Erythroblast (primary cell): ENCODE data around the gene VPS11.

Experiments used
- DNase-seq, 2 experiments: peaks; one replicate each; lab custom pipeline; 2025; lab: John Stamatoyannopoulos, UW
- GATA1 ChIP-seq: IDR thresholded peaks from 2 replicates; pipeline ENCODE4 v1.6.1; 2011; ENCODE audit warnings: low read depth, mild to moderate bottlenecking, control low read depth, low read length, moderate library complexity
- POLR2A ChIP-seq: IDR thresholded peaks from 2 replicates; pipeline ENCODE4 v1.6.1; 2011; ENCODE audit warnings: mild to moderate bottlenecking, low read length

VPS11 gene

DNA sequence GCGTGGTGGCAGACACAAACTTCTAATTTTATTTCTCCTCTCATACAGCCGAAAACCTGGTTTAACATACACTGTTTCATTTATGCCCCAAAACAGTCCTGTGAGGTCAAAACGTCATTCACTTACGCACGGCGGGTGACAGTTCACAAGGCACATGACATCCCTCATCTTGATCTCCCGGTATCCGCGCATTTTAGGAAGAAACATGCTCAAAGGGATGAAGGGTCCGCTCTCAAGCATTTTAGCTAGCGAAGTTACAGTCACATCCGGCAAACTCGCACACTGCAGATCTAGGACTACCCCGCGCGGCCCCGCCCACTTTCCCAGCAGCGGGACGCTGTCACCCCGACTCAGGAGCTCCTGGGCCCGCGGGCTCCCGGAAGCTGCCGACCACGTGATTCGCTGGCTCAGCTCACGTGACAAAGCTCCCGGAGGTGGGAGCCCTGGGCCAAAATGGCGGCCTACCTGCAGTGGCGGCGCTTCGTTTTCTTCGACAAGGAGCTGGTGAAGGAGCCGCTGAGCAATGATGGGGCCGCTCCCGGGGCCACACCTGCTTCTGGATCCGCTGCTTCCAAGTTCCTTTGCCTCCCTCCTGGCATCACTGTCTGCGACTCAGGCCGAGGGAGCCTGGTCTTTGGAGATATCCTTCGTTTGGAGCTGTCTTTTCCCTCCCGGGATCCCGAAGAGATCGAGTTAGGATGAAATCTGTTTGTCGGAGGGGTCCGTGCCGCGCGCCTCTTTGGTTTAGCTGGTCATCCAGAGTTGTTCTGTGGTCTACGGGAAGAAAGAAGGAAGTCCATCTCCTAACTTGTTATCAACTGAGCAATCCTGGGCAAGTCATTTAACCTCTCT, at the start of gene VPS11:
TSS of gene VPS11 (plus strand) at position 448 of the 852 bp plus-strand sequence. CDS start at position 454, 6 bp downstream.
- DNase-seq: peak; percentile 98
- TF ChIP-seq GATA1 (no peak), POLR2A (peak; percentile 78)

DNA sequence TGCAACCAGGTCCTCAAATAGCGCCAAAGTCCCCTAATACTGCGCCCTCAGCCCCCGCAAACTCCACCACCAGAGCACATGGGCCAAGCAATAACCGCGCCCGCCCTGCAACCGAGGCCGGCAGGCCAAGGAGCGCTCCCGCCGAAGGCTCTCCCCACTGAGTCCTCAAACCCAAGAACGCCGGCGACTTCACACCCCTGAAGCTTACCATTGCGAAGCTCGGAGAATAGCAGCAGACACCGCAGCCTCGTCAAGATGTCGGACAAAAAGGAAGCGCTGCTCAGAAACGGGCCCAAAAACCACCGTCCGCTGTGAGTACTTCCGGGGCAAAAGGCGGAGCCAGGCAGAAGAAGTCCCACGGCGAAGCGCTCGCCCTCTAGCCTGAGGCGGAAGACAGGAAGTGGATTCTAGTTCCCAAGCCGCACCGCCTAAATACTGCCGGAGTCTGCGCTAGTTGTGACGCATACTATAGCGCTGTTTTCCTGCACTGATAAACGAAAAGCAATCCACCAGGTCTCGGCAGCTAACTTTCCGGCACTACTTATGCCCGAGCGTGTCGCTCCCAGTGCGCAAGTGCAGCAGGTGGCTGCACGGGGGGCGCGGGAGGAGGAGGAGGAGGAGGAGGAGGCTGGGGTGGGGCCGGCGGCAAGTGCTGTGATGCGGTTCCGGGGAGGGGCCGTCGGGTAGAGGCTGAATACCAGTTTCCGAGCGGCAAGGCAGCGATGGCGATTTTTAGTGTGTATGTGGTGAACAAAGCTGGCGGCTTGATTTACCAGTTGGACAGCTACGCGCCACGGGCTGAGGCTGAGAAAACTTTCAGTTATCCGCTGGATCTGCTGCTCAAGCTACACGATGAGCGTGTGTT, 49.3 kb upstream of the VPS11 start, which contains the start of the genes RPS25 and TRAPPC4:
TSS of gene RPS25 (minus strand) at position 270 of the 865 bp plus-strand sequence. CDS start at position 211, 59 bp downstream.
TSS of gene TRAPPC4 (plus strand) at position 693 of the 865 bp plus-strand sequence. CDS start at position 723, 30 bp downstream.
- DNase-seq: peak; percentile 97
- TF ChIP-seq GATA1 (no peak), POLR2A (peak; percentile 96)

DNA sequence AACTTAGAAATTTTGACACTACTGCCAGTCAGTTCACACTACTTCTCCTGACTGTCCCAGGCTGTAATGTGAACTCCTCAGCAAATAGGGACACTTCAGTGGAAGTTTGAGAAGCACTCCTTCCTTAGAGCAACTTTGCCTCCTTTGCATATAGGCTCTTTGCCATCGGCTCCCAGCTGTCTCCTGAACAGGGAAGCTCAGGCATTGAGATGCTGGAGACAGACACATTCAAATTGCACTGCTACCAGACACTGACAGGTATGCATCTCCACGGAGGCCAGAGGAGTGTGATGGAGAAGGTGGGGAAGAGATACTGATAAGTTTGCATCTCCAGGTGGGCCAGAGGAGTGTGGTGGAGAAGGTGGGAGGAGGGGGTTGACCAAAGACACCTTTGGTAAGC, 47.6 kb upstream of the VPS11 start:
- no peak for DNase-seq
- TF ChIP-seq POLR2A (no peak), GATA1 (no peak)

DNA sequence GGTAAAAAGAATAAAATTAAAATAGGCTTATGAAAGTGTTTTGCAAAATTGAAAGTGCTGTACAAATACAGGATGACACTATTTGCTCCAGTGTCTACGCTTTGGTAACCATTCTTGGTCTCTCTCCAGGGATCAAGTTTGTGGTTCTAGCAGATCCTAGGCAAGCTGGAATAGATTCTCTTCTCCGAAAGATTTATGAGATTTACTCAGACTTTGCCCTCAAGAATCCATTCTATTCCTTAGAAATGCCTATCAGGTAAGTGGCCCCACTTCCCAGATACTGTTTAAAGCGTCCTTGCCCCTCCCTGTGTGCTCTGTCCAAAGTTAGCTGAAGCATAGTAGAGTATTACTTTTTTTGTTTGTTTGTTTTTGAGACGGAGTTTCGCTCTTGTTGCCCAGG, 46.0 kb upstream of the VPS11 start:
- no peak for TF ChIP-seq POLR2A
- no peak for TF ChIP-seq GATA1
- DNase-seq: no peak

DNA sequence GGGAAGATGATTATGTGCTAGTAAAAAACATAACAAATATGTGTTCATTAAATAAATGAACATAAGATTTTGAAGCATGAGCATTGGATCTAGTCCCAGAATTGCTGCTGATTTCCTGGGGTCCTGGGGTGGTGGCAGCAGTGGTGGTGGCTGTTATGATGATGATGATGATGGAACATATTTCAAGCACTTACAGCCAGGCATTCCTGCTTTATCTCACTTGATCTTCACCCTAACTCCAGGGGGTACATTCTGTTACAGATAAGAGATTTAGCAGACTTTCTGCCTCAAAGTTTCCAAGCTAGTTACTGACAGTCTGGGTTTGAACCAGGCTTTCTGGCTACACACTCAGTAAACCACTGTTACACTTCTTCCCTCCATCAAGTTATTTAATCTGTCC, 43.9 kb upstream of the VPS11 start:
- DNase-seq: peak in 1 of 2 experiments; percentile 26
- TF ChIP-seq GATA1 (no peak), POLR2A (no peak)

DNA sequence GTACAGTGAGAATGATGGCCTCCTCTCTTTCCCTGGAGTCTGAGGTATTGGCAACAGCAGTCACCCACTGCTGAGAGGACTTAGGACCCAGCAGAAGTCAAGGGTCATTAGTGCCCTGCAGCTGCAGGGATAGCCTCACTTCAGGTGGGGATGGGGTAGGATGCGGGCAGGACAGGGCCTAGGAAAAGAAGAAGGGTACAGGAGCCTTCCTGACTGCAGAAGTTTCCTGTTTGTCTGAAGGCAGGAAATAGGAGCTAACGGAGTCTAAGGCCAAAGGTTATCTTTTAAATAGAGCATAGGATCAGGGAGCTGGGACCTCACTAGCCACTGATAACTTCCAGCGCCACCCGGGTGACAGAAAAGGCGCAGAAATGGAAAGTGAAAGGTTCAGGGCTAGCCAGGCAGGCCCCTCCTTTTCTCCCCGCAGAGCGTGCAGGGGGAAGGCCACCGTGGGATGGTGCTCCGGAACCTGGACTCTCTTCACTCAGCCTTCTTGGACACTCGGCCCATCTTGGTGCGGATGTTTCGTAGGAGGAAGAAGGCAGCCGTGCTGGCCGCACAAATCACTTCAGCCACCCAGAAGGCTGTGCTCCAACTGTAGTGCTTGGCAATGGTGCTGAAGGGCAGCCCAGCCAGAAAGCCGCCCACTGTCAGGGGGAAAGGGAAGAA, 43.1 kb upstream of the VPS11 start:
- DNase-seq: peak; percentile 24 to 34
- TF ChIP-seq POLR2A (peak; percentile 25), GATA1 (no peak)

DNA sequence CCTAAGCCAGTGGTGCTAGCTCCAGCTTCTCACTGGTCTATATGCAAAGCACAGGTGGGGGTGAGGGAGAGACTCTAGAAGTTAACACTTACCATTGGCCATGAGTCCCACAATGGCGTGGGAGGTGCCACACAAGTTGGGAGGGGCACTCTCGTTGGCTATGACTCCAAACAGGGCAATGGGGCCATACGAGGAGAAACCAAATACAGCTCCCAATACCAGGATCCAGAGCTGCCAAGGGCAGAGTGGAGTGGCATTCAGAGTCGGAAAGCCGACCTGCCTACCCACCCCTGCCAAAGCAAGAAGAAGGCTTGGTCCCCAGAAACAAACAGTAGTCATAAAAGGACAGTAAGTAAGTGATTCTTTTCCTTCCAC, 42.5 kb upstream of the VPS11 start:
- TF ChIP-seq GATA1 (no peak), POLR2A (no peak)
- DNase-seq: no peak

DNA sequence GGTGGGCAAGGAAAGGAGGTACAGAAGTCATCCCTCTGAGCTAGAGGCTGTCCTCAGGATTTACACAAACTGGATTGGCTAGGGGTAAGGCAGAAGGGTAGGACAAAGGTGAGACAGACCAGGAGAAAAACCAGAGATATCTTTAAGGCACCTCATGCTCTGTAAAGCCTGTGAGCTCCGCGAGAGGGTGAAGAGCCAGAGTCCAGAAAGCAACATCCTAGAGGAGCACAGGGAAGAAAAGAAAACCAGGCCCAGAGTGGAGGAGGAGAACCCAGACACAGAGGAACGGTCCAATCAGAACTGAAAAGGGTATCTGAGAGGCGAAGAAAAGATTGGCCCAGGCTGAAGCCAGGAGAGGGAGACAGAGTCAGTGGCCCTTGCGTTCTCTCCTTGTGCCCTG, 42.1 kb upstream of the VPS11 start:
- TF ChIP-seq POLR2A: no peak
- TF ChIP-seq GATA1: no peak
- no peak for DNase-seq

DNA sequence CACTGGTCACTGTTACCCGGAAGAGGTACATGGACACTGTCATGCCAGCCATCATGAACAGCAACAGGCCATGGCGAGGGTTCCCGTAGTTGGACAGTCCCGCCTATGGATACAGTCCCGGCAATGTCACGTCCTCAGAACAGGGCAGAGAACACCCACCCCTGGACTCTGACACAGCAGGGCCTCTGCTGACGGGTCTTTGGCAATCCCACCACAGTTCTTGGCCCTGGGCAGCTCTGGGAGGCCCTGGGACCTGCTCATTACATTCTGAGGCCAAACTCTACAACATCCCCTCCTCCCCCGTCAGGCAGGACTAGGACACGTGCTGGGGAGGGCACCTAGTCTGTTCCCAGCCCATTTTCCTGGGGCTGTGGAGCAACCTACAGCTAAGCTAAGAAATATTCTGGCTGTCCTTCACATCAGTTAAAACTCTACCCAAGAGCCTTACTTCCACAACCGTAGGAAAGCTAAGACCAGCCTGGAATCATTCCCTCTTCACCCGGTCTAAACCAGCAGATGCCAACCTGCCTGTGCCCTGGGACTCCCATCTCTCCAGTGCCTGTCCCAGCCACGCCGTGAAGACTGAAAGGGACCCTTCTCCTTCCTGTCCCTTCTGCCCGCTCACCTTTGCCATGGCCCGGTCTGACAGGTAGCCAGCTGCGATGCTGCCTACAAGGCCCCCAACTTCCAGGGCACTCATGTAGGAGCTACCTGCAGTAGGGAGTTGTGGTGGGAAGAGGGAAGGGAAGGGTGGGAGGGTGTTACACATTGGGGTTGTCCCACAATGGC, 41.4 kb upstream of the VPS11 start:
- TF ChIP-seq POLR2A (no peak), GATA1 (no peak)
- DNase-seq: no peak

DNA sequence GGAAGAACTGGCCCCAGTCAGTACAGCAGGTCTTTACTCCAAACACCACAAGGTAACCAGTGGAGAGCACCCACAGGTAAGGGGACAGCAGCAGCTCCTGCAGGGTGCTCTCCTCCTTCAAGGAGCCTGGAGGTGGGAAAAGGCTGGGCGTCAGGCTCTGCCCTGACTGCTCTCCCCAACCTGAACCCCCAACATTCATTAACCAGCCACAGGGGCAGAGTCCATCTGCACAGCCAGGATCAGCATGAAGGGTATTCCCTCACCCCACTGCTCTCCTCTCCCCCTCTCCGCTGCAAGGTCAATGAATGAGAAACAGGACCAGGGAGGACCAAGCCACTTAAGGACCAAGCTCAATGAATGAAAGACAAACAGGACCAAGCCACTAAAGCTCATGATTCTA, 40.6 kb upstream of the VPS11 start:
- DNase-seq: no peak
- TF ChIP-seq POLR2A: no peak
- TF ChIP-seq GATA1: no peak

DNA sequence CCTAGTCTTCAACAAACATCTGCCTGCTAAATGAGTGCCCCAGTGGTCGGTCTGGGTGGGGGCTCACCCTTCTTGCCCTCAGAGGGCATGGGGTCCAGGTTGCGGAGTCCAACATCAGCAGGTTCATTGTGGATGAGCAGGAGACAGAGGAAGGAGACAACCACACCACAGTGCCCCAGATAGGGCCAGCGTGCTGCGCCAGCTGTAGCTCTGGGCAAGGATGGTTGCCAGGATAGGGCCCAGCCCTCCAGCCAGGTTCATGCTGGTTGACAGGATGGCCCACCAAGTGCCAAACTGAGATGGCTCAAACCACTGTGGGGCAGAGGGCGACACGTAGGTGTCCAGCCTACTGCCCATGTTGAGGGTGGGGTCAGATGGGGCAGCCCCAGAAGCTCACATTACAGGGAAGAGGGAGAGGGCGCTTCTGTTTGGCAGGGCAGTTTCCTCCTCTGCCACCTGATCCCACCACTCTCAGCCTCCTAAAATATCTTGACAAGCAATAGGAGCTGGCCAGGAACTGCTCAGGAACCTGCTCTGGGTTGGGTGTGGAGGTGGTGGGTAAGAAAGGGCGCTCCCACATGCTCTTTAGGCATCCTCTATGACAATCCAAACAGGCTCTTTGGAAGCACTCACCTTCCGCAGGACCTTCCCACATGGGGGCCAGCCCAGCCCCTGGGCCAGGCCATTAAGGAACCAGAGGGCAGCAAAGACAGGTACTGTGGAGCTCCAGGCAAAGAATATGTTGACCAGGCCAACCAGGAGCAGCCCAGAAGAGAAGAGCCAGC, 39.9 kb upstream of the VPS11 start:
- DNase-seq: no peak
- no peak for TF ChIP-seq POLR2A
- TF ChIP-seq GATA1: no peak
